Measurements from ENCODE around the gene HS6ST3.

DNA sequence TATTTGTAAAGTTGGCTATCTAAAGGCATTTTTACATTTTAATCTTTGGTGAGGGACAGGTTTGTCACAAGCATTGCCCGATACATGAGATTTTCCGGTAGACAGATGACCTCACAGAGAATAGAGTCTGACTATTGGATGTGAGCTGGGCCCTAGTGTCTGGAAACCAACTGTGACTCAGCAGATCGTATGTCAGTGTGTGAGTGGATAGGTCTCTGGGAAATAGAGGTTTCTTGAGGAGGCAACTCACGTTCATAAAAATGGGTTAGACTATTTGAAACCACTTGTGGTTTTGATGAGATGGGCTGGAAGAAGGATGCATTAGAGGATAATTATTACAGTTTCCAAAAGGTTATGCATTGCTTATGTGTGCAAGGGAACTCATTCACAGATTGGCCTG, 19.2 kb downstream of the HS6ST3 start:
- TF ChIP-seq, protein P1, sequence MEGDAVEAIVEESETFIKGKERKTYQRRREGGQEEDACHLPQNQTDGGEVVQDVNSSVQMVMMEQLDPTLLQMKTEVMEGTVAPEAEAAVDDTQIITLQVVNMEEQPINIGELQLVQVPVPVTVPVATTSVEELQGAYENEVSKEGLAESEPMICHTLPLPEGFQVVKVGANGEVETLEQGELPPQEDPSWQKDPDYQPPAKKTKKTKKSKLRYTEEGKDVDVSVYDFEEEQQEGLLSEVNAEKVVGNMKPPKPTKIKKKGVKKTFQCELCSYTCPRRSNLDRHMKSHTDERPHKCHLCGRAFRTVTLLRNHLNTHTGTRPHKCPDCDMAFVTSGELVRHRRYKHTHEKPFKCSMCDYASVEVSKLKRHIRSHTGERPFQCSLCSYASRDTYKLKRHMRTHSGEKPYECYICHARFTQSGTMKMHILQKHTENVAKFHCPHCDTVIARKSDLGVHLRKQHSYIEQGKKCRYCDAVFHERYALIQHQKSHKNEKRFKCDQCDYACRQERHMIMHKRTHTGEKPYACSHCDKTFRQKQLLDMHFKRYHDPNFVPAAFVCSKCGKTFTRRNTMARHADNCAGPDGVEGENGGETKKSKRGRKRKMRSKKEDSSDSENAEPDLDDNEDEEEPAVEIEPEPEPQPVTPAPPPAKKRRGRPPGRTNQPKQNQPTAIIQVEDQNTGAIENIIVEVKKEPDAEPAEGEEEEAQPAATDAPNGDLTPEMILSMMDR (IDR thresholded peaks at IDR 0.05) = no peak
- no peak for TF ChIP-seq POLR2AphosphoS5 (IDR thresholded peaks at IDR 0.05)
- no peak for TF ChIP-seq POLR2A (IDR thresholded peaks at IDR 0.05)

All from transverse colon (tissue), 4 donors.